Hepatocyte (in vitro differentiated cells): ENCODE results near the gene ZNF892. TPM values are rescaled to one million over a fixed set of nuclear protein-coding genes. Genes with fewer than 3 reads are reported as not detected.

Experiments used
- DNase-seq: peaks from one replicate; pipeline ENCODE4 v3.0.0-alpha.2; 2016; ENCODE audit warnings: low spot score
- H2AFZ ChIP-seq: fragments of 200-600 bp; sonication (generic); 2 replicates; pipeline ENCODE4 v1.6.0; 2016; ENCODE audit warnings: antibody characterized with exemption, mild to moderate bottlenecking
- H3K27ac ChIP-seq: fragments of 200-600 bp; sonication (generic); 2 replicates; pipeline ENCODE4 v1.5.1; 2016; ENCODE audit warnings: mild to moderate bottlenecking
- H3K27me3 ChIP-seq: fragments of 200-600 bp; sonication (generic); 2 replicates; pipeline ENCODE4 v1.6.1; 2016
- H3K36me3 ChIP-seq: fragments of 200-600 bp; sonication (generic); replicated peaks from 2 replicates; pipeline ENCODE4 v1.5.1; 2016; ENCODE audit warnings: low read depth; ENCODE audit not compliant: insufficient read depth
- H3K4me1 ChIP-seq: fragments of 200-600 bp; sonication (generic); 2 replicates; pipeline ENCODE4 v1.5.1; 2016; ENCODE audit warnings: mild to moderate bottlenecking, moderate library complexity; ENCODE audit not compliant: insufficient read depth
- H3K4me2 ChIP-seq: fragments of 200-600 bp; sonication (generic); 2 replicates; pipeline ENCODE4 v1.6.0; 2016
- H3K4me3 ChIP-seq: fragments of 200-600 bp; sonication (generic); 2 replicates; pipeline ENCODE4 v1.5.1; 2016; ENCODE audit warnings: mild to moderate bottlenecking
- H3K79me2 ChIP-seq: fragments of 200-600 bp; sonication (generic); 2 replicates; pipeline ENCODE4 v1.6.0; 2017; ENCODE audit warnings: mild to moderate bottlenecking
- H3K9me2 ChIP-seq: fragments of 200-600 bp; sonication (generic); replicated peaks from 2 replicates; pipeline ENCODE4 v1.6.0; 2017; ENCODE audit warnings: mild to moderate bottlenecking; ENCODE audit not compliant: insufficient read depth
- H3K9me3 ChIP-seq: fragments of 200-600 bp; sonication (generic); 2 replicates; pipeline ENCODE4 v1.5.1; 2016; ENCODE audit warnings: low read depth, mild to moderate bottlenecking
- H4K20me1 ChIP-seq: fragments of 200-600 bp; sonication (generic); 2 replicates; pipeline ENCODE4 v1.6.0; 2016; ENCODE audit warnings: mild to moderate bottlenecking; ENCODE audit not compliant: insufficient read depth, poor library complexity, severe bottlenecking
- CTCF ChIP-seq: fragments of 200-600 bp; sonication (generic); IDR thresholded peaks from 2 replicates; pipeline ENCODE4 v1.5.1; 2016; ENCODE audit warnings: antibody characterized with exemption, mild to moderate bottlenecking; ENCODE audit not compliant: poor library complexity
- EZH2 ChIP-seq: fragments of 200-600 bp; sonication (generic); IDR thresholded peaks from 2 replicates; pipeline ENCODE4 v1.6.1; 2016; ENCODE audit warnings: antibody characterized with exemption, mild to moderate bottlenecking, borderline replicate concordance
- EZH2phosphoT487 ChIP-seq: fragments of 200-600 bp; sonication (generic); IDR thresholded peaks from one replicate; pipeline ENCODE4 v1.6.1; 2018; ENCODE audit warnings: antibody characterized with exemption, mild to moderate bottlenecking, low read depth, moderate library complexity; ENCODE audit not compliant: unreplicated experiment, severe bottlenecking
- WGBS: methylation state at CpG from one replicate; pipeline ENCODE4 v1.1.6; 2016; ENCODE audit warnings: low lambda C conversion rate; ENCODE audit errors: missing lambda C conversion rate; 5-methylcytosine and 5-hydroxymethylcytosine counted together
- polyA plus RNA-seq: library from polyadenylated mRNA; unstranded; fragments of >200 nt; fragmentation: Nextera tagmentation; extraction: Ambion mirVana; gene quantifications from 2 replicates; pipeline ENCODE4 v1.2.1, GENCODE V29; 2016
- total RNA-seq: library from RNA; depleted of rRNA; stranded (reverse); fragments of >200 nt; gene quantifications from 2 replicates; pipeline ENCODE4 v1.2.3, GENCODE V29; 2014

Gene ZNF892
- total and polyA plus RNA-seq, 2 experiments from 2014 or later, result 0.66 to 3.7 TPM

- no peak for TF ChIP-seq CTCF
- no peak for TF ChIP-seq EZH2phosphoT487
- no peak for TF ChIP-seq EZH2
- peaks cover 28% of the 10 kb centered on the region for H3K79me2 ChIP-seq
- peaks cover 2% of the 10 kb centered on the region for H3K36me3 ChIP-seq
- H3K4me1 ChIP-seq, result peaks cover 13% of the 10 kb centered on the region
- no peaks in the 10 kb centered on the region for H3K27me3 ChIP-seq
- H2AFZ ChIP-seq, result peak within 1 kb of the TSS; percentile 89
- DNase-seq, result peak; percentile 93
- H3K9me3 ChIP-seq, result no peaks in the 10 kb centered on the region
- 12% methylated on average over 39 of the region's 64 CpGs for WGBS
- no peaks in the 10 kb centered on the region for H4K20me1 ChIP-seq
- peak within 1 kb of the TSS; percentile 74 for H3K27ac ChIP-seq
- peak within 1 kb of the TSS; percentile 55 for H3K4me3 ChIP-seq
- H3K4me2 ChIP-seq, result peak within 1 kb of the TSS; percentile 99
- no peaks in the 10 kb centered on the region for H3K9me2 ChIP-seq
Measured at GRCh38 chr2:95159690-95160449, 47.5 kb upstream of the ZNF892 start, which contains the start of gene ZNF514. ZNF514 (minus strand) TSS chr2:95159848; CDS start chr2:95153253, 6,595 bp downstream.

DNA sequence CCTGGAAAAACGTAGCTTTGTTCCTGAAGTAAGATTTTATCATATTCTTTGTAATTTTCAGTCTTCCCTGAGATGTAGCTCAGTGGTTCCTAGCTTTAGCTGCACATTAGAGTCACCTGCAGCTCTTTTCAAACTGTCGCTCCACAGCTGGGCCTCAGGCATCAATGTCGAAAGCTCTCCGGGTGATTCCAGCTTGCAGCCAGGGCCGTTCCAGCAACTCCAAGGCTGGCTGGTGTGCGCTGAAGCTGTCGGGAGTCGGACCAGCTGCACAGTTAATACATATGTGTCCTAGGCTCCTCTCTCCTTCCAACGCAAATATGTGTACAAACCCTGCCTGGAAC lies 42.3 kb upstream of the ZNF892 start:
- TF ChIP-seq CTCF (no peak), EZH2phosphoT487 (no peak), EZH2 (no peak)
- DNase-seq, result no peak
- Histone ChIP-seq H3K79me2 (peaks cover 29% of the 10 kb centered on the region), H3K9me2 (no peaks in the 10 kb centered on the region), H3K36me3 (no peaks in the 10 kb centered on the region), H3K27me3 (no peaks in the 10 kb centered on the region), H3K4me1 (peaks cover 14% of the 10 kb centered on the region), H3K27ac (peak overlapping the region; percentile 99), H3K9me3 (no peaks in the 10 kb centered on the region), H3K4me2 (peak overlapping the region; percentile 93), H4K20me1 (no peaks in the 10 kb centered on the region), H3K4me3 (peak overlapping the region; percentile 73), H2AFZ (peak overlapping the region; percentile 91)
- 2% methylated on average over 9 of the region's 9 CpGs for WGBS

DNA sequence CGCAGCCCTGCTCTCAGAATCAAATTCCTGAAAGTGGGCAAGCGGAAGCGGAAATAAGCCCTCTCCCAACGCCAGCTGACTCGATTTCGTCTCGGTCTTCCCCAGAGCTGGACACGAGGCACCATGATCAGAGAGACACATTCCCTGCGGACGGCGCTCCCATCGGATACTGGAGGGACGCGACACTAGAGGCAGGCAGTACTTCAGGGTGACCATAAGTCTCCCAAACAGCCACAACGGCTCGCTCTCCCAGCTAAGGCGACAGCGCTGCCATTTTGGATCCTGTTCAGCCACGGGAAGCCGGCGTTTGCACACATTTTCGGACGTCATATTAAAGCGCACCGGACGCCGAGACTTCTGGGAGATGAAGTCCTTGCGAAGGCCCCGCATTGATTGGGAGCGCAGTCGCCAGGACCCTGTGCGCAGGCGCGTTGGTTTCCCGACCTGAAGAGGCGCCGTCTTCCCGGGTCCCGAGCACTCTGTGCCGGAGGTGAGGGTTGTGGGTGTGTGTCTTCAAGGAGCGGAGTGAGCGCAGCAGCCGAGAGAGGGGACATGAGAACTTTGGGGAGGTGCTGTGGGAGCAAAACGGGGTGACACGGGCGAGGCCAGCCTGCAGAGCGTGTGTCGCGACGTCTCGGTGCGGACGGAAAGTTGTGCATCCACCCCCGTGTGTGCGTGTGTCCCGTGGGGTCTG lies 41.8 kb upstream of the ZNF892 start, which contains the start of gene ZNF2:
TSS of gene ZNF2 (plus strand) at position 439 of the 694 bp plus-strand sequence. CDS start 10,418 bp downstream, outside the sequence.
- Histone ChIP-seq H3K27ac (peak within 1 kb of the TSS; percentile 99), H3K36me3 (no peaks in the 10 kb centered on the region), H2AFZ (peak within 1 kb of the TSS; percentile 91), H3K27me3 (no peaks in the 10 kb centered on the region), H3K79me2 (peaks cover 29% of the 10 kb centered on the region), H3K9me2 (no peaks in the 10 kb centered on the region), H3K4me2 (peak within 1 kb of the TSS; percentile 93), H3K4me3 (peak within 1 kb of the TSS; percentile 73), H3K9me3 (no peaks in the 10 kb centered on the region), H3K4me1 (peaks cover 14% of the 10 kb centered on the region), H4K20me1 (no peaks in the 10 kb centered on the region)
- 2% methylated on average over 54 of the region's 56 CpGs for WGBS
- TF ChIP-seq EZH2 (no peak), EZH2phosphoT487 (no peak), CTCF (no peak)
- DNase-seq, result peak; percentile 99
